Natural killer cell (primary cell): Measurements from ENCODE around the gene NOTCH4. TPM values are rescaled to one million over a fixed set of nuclear protein-coding genes. Genes with fewer than 3 reads are reported as not detected.

Experiments used
- ATAC-seq, 3 donors: fragments of 150-1000 bp in 2 of 3; fragments of 200-7000 bp in 1 of 3; cut with Tn5 transposase; 1 replicate in 1 of 3; 2 replicates in 2 of 3; pipeline ENCODE4 v1.10.0; 2021; ENCODE audit warnings: mild to moderate bottlenecking in 2 of 3, moderate library complexity in 2 of 3
- DNase-seq, 2 donors: peaks; one replicate each; pipeline versions ENCODE4 v3.0.0 to v3.0.0-alpha.2; 2013 to 2021; ENCODE audit warnings: mixed read lengths in 1 of 2
- H3K27ac ChIP-seq: one replicate; pipeline ENCODE4 v1.5.1; 2013; ENCODE audit warnings: mild to moderate bottlenecking, low read length
- H3K27me3 ChIP-seq: one replicate; pipeline ENCODE4 v1.6.1; 2013; ENCODE audit warnings: low read length; ENCODE audit not compliant: control insufficient read depth, insufficient read depth
- H3K36me3 ChIP-seq: one replicate; pipeline ENCODE4 v1.6.1; 2013; ENCODE audit warnings: low read length; ENCODE audit not compliant: control insufficient read depth, insufficient read depth
- H3K4me1 ChIP-seq: one replicate; pipeline ENCODE4 v1.6.1; 2013; ENCODE audit warnings: low read length; ENCODE audit not compliant: control insufficient read depth, insufficient read depth
- H3K4me3 ChIP-seq: one replicate; pipeline ENCODE4 v1.5.1; 2013; ENCODE audit warnings: low read length
- H3K9me3 ChIP-seq: one replicate; pipeline ENCODE4 v1.6.1; 2013; ENCODE audit warnings: low read length; ENCODE audit not compliant: control insufficient read depth, insufficient read depth
- H3K27ac Mint-ChIP-seq, 2 donors: one replicate each; pipeline ENCODE4 v1.8.0; 2022; ENCODE audit warnings: mild to moderate bottlenecking in 2 of 2, mixed read lengths in 2 of 2, moderate library complexity in 1 of 2
- H3K27me3 Mint-ChIP-seq, 2 donors: one replicate each; pipeline ENCODE4 v1.8.0; 2022; ENCODE audit warnings: low read depth in 2 of 2, mixed read lengths in 2 of 2
- H3K36me3 Mint-ChIP-seq: one replicate; pipeline ENCODE4 v1.8.0; 2022; ENCODE audit warnings: mixed read lengths
- H3K4me1 Mint-ChIP-seq, 2 donors: one replicate each; pipeline ENCODE4 v1.8.0; 2022; ENCODE audit warnings: mixed read lengths in 2 of 2
- H3K4me3 Mint-ChIP-seq: one replicate; pipeline ENCODE4 v1.8.0; 2022; ENCODE audit warnings: mild to moderate bottlenecking, moderate library complexity, mixed read lengths
- H3K9me3 Mint-ChIP-seq, 2 donors: one replicate each; pipeline ENCODE4 v1.8.0; 2022; ENCODE audit warnings: mixed read lengths in 2 of 2
- CTCF ChIP-seq: fragments of 200-600 bp; IDR thresholded peaks from one replicate; pipeline ENCODE4 v1.8.0; 2022; ENCODE audit warnings: antibody characterized with exemption
- WGBS: methylation state at CpG from one replicate; pipeline ENCODE4 v1.1.7; 2013; ENCODE audit warnings: missing lambda C conversion rate; ENCODE audit not compliant: insufficient coverage; 5-methylcytosine and 5-hydroxymethylcytosine counted together
- intact Hi-C: fragments of 100-400 bp; cut with micrococcal nuclease; formaldehyde crosslinking; loops from one replicate; pipeline ENCODE4 v1.14.2; 2022
- total RNA-seq, 4 donors: library from RNA; stranded (reverse); fragments of 120-200 nt in 1 of 4; gene quantifications; one replicate each; pipeline versions ENCODE4 v1.2.3 to v1.2.4, GENCODE V29; 2013 to 2022

Gene NOTCH4
- total RNA-seq, 3 donors from 2014 or later (not counting 1 experiment from before 2014, with no cell fraction given), result 2.6 to 4.8 (median 2.7) TPM

- no peaks in the 10 kb centered on the region for H3K27me3 Mint-ChIP-seq
- Histone ChIP-seq H3K9me3 (no peaks in the 10 kb centered on the region), H3K27me3 (no peaks in the 10 kb centered on the region), H3K4me3 (no peak overlapping the region), H3K27ac (no peak overlapping the region), H3K4me1 (peaks cover 5% of the 10 kb centered on the region), H3K36me3 (no peaks in the 10 kb centered on the region)
- intact Hi-C loops, result no loop called here
- WGBS, result 85% methylated on average over 7 of the region's 7 CpGs
- no peak overlapping the region for H3K4me3 Mint-ChIP-seq
- H3K36me3 Mint-ChIP-seq, result no peaks in the 10 kb centered on the region
- TF ChIP-seq CTCF, result no peak
- no peak overlapping the region for H3K27ac Mint-ChIP-seq
- no peak for DNase-seq
- no peaks in the 10 kb centered on the region for H3K9me3 Mint-ChIP-seq
- no peak for ATAC-seq
- no peaks in the 10 kb centered on the region for H3K4me1 Mint-ChIP-seq
Observed at GRCh38 chr6:32218167-32218566, 5.7 kb downstream of the NOTCH4 start.

- no peaks in the 10 kb centered on the region for H3K9me3 Mint-ChIP-seq
- no peaks in the 10 kb centered on the region for H3K4me1 Mint-ChIP-seq
- H3K27me3 Mint-ChIP-seq, result no peaks in the 10 kb centered on the region
- no peaks in the 10 kb centered on the region for H3K27me3 ChIP-seq
- no peaks in the 10 kb centered on the region for H3K36me3 ChIP-seq
- intact Hi-C loops, result no loop called here
- H3K4me1 ChIP-seq, result no peaks in the 10 kb centered on the region
- TF ChIP-seq CTCF, result no peak
- H3K27ac Mint-ChIP-seq, result no peak overlapping the region
- H3K9me3 ChIP-seq, result no peaks in the 10 kb centered on the region
- no peak for DNase-seq
- no peak for ATAC-seq
- H3K4me3 Mint-ChIP-seq, result no peak overlapping the region
- WGBS, result 94% methylated on average over 11 of the region's 11 CpGs
- no peak overlapping the region for H3K4me3 ChIP-seq
- no peaks in the 10 kb centered on the region for H3K36me3 Mint-ChIP-seq
- no peak overlapping the region for H3K27ac ChIP-seq
Observed at GRCh38 chr6:32216998-32217397, 6.9 kb downstream of the NOTCH4 start.

GRCh38 chr6:32216285-32216684 lies 7.6 kb downstream of the NOTCH4 start:
- no peaks in the 10 kb centered on the region for H3K36me3 ChIP-seq
- no peak for DNase-seq
- intact Hi-C loops, result no loop called here

More at GRCh38 chr6:32216285-32216684, 7.6 kb downstream of the NOTCH4 start:
- H3K36me3 Mint-ChIP-seq, result no peaks in the 10 kb centered on the region
- no peaks in the 10 kb centered on the region for H3K9me3 ChIP-seq
- H3K27ac ChIP-seq, result no peak overlapping the region
- no peak overlapping the region for H3K4me3 Mint-ChIP-seq
- no peaks in the 10 kb centered on the region for H3K27me3 ChIP-seq
- H3K4me1 ChIP-seq, result no peaks in the 10 kb centered on the region
- no peak overlapping the region for H3K27ac Mint-ChIP-seq
- no peak for TF ChIP-seq CTCF
- WGBS, result 89% methylated on average over 10 of the region's 10 CpGs
- H3K27me3 Mint-ChIP-seq, result no peaks in the 10 kb centered on the region
- no peaks in the 10 kb centered on the region for H3K4me1 Mint-ChIP-seq
- ATAC-seq, result no peak
- H3K9me3 Mint-ChIP-seq, result no peaks in the 10 kb centered on the region
- no peak overlapping the region for H3K4me3 ChIP-seq
